GM21390 (cell line): ENCODE measurements around the gene KRR1.
"Not testable (repeated sequence)": the region's sequence is repeated elsewhere in the genome, so short reads cannot be mapped to it uniquely, and the experiment has no call there.

ENCODE experiments used
- ATAC-seq: cut with Tn5 transposase; IDR thresholded peaks from one replicate; pipeline ENCODE4 v1.9.1; 2021; ENCODE audit not compliant: unreplicated experiment

The KRR1 gene

DNA sequence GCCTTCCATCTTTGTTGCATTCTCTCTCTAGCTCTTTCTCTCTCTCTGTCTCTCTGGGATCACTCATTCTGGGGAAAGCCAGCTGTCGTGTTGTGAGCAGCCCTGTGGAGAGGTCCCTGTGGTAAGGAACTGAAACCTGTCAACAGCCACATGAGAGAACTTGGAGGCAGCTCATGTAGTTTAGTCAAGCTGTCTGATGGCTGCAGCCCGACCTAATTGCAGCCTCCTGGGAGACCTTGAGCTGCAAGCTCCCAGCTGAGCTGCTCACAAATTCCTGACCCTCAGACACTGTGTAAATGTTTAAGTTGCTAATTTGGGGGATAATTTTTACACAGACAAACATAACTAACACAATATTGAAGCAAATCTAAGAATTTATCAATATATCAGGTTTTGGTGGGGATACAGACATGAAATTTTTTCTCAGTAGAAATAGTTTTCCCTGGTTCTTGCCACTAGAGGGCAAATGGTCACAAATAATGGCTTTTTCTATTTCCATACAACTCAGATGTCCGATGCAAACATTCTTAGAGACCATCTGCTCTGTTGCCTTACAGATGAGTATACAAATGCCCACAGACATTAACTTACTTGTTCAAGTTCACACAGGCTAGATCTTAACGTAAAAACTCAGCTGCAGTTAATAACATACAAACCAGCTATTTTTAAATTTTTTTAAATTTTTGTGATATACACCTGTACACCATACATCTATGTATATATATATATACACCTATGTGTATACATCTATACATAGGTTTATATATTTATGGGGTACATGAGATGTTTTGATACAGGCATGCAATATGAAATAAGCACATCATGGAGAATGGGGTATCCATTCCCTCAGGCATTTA, 15.5 kb upstream of the KRR1 start:
- ATAC-seq: peak; percentile 99

DNA sequence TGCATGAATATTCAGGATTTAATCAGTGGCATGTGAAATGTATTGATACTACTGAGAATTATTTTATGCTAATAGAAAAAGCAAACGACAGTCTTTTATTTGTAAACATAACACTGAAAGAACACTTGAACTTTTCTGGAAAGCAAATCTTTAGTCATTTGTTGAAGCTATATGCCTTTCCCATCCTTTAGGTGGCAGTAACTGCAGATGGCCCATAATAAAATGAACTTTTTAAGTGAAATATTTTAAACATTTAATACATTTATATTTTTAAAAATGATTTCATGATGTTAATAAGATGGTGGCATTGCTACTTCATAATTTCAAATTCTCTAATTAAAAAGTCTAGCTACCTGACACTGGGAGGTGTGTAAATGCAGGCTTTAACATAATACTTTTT, 13.9 kb upstream of the KRR1 start:
- no peak for ATAC-seq

DNA sequence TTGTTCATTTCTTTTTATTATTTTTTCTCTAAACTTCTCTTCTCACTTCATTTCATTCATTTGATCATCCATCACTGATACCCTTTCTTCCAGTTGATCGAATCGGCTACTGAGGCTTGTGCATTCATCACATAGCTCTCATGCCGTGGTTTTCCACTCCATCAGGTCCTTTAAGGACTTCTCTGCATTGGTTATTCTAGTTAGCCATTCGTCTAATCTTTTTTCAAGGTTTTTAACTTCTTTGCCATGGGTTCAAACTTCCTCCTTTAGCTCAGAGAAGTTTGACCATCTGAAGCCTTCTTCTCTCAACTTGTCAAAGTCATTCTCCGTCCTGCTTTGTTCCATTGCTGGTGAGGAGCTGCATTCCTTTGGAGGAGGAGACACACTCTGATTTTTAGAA, 10.7 kb upstream of the KRR1 start:
- not testable (repeated sequence) for ATAC-seq

DNA sequence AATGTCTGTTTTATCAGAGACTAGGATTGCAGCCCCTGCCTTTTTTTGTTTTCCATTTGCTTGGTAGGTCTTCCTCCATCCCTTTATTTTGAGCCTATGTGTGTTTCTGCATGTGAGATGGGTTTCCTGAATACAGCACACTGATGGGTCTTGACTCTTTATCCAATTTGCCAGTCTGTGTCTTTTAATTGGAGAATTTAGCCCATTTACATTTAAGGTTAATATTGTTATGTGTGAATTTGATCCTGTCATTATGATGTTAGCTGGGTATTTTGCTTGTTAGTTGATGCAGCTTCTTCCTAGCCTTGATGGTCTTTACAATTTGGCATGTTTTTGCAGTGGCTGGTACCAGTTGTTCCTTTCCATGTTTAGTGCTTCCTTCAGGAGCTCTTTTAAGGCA, 9.8 kb upstream of the KRR1 start:
- ATAC-seq: not testable (repeated sequence)

DNA sequence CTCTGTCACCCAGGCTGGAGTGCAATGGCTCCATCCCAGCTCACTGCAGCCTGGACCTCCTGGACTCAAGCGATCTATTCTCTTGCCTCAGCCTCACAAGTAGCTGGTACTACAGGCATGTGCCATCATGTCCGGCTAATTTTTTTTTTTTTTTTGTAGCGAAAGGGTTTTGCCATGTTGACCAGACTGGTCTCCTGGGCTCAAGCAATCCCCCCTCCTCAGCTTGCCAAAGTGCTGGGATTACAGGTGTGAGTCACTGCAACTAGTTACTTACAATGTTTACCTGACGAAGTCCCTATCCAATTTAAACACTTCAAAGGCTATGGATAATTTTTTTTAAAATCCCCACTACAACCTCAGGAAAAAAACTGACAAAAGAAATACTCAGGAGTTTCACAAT, 1.8 kb downstream of the KRR1 start:
- ATAC-seq: no peak

DNA sequence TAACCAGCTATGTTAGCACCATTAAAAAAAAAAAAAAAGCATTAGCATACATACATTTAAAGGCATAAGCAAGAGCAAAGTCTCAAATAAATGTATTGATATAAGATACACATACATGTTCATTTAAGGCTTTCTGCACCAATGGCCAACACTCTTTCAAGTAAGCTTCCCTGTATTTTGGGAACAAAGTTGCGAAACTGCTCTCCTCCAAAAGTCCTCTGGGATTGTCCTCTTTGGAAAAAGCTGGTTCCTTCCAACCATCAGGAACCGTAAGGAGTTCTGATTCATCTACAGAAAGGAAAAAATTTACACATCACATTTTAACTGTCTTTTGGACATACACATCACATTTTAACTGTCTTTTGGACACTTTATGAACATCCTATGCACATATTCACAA, 3.2 kb downstream of the KRR1 start:
- no peak for ATAC-seq

DNA sequence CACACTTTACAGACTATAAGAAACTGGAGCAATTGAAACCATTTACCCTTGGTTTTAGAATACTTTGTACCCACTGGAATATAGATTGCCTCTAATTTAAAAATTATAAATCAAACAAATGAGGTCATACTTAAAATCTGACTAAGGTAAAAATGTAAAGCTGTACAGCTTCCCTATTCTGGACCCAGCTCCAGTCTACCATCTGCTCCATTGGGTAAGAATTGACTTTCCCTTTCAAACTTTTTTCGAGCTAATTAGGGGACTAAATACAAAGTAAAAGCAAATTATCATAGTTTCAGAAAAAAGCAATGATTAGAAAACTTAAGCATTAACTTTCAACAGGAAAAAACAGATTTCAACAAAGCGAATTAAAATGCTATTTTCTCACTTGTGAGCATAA, 4.3 kb downstream of the KRR1 start:
- no peak for ATAC-seq

DNA sequence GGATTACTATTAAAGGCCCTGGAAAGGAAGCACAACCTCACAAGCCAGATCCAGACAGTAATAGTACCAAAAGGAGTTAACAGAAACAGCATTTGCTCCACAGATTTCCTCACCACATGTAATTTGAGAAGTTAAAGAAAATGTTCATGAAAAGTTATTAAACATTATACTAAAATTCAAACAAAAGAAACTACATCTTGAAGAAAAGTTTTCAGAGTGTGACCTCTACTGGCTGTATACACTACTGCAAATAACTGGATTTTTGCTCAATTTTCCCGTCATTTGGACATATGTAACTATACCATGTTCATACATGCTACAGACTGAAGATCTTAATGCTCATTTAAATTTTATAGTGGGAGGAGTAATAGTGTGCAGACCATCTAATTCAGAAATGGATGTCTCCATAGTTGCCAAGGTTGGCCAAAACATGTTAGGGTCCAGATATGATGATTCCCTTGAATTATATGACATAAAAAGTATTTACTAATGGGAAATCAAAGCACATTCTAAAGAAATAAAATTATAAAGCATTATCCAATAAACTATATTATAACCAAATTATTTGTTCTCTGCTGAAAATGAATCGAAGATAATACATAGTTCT, 5.6 kb downstream of the KRR1 start:
- ATAC-seq: no peak

DNA sequence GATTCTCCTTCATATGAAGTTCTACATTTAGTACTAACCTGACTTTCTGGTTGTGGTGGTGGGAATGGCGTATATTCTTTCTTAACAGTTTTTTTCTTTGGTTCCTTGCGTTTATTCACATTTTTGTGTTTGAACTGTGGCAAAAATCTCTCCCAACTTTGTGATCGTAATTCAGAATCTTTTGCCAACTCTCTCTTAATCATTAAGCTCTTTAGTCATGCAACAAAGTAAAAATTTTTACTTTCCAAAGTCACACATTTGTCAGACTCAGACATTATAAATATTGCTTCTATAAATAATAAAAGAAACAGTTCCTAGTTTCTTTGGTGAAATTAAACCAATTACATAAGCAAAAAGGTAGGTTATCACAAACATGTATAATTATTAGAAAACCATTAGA, 7.5 kb downstream of the KRR1 start:
- ATAC-seq: no peak

DNA sequence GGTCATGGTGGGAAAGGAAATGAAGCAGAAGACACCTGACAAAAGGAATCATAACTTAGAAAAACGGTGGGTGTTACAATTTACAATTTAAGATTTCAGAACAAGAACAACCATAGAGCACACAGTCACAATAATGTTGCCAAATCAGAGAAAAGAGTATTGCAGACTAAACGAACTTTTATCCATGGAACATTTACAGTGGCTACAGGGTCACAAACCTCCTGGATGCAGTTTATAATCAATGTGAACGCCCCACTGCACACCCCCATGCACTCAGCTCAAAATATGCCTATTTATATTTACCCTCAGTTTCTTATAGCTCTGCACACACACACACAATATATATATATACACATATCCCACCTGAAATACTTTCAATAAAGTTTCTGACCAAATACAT, 8.0 kb downstream of the KRR1 start:
- no peak for ATAC-seq

DNA sequence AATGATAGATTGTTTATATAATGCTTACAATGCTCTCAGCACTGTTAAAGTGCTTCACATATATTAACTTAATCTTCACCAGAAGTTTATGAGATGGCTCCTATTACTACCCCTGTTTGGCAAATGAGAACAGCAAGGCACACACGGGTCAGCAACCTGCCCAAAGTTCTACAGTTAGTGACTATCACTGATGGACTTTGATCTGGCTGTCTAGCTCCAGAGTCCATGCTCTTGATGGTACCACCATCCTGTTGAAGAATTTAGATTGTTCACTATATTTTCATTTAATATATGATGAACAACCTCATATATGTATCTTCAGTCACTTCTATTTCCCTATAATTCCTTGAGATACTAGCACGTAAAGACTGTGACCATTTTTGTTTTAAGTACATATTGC, 20.2 kb downstream of the KRR1 start:
- ATAC-seq: no peak

DNA sequence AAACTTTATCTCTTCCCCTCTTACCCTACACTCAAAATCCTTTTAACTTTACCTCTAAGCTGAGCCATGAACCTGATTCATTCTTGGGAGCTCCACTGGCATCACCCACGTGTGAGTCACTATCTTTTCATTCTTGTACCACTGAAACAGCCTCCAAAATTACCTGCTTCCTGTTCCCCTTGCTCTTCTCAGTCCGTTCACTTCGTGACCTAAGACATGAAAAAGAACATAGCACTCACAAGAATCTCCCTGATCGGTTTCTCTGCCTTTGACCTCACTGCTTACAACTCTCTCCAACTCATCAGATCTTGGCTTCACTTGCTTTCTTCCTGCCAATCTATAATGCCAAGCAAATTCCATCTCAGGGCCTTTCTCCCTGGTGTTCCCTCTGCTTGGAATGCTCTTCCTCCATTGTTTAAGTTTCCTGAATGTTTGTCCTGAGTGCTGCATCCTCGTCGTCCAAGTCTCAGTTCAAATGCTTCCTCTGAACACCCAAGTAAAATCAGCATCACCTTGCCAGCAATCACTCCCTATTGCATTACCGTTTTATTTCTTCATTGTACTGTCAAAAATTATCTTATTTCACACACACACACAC, 21.7 kb downstream of the KRR1 start:
- peak; percentile 60 for ATAC-seq

DNA sequence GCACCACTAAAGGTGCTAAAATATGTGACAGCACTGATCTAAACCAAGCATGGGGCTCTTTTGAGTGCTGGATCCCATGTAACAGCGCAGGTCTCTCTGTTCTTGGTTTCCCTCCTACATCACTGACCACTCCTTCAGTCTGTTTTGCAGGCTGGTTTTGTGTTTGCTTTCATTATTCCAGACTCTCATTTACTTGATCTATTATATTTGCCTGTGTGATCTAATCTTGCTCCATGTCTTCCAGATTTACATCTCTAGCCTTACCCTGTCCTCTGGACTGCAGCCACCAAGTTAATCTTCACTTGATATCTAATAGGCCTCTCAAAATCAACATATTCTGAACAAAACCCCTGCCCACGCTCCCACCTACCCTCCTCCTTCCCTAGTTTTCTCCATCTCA, 22.2 kb downstream of the KRR1 start:
- peak; percentile 15 for ATAC-seq

DNA sequence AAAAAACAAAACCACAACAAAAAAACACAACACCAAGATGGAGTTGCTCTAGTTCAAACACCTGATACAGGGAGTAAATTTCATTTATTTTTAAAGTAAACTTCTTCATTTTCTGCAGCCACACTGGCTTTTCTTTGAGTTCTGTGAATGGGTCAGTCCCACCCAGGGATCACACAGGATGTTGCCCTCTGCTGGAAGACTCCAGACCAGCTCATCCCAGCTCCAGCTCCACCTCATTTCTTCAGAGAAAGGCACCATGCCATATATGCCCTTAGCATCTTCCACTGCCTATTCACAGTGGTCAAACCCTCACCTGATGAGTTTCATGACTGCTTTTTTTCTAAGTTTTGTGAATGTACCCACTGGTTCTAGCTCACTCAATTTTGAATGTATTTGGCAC, 22.9 kb downstream of the KRR1 start:
- no peak for ATAC-seq

DNA sequence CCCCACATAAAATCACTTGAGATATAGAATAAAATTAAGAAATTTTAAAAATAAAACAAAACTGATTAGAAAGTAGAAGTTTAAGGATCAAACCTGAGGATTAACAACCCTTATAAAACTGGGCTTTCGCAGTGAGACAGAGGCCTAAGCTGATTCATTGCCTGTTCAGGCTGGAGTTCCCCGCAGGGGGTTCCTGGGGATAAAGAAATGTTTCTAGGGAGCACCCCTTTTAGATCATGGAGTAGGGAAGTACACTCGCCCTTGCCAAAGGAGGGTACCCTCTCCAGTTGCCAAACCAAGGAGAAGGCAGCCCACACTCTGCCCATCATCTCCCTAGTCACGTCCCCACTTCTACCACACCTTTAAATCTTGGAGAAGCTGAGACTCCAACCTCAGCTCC, 24.1 kb downstream of the KRR1 start:
- ATAC-seq: no peak

DNA sequence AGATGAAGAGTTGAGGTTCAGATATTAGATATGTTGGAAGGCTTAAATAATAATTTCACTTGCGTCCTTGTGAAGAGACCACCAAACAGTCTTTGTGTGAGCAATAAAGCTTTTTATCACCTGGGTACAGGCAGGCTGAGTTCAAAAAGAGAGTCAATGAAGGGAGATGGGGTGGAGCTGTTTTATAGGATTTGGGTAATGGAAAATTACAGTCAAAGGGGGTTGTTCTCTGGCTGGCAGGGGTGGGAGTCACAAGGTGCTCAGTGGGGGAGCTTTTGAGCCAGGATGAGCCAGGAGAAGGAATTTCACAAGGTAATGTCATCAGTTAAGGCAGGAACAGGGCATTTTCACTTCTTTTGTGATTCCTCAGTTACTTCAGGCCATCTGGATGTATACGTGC, 27.0 kb downstream of the KRR1 start:
- ATAC-seq: not testable (repeated sequence)

DNA sequence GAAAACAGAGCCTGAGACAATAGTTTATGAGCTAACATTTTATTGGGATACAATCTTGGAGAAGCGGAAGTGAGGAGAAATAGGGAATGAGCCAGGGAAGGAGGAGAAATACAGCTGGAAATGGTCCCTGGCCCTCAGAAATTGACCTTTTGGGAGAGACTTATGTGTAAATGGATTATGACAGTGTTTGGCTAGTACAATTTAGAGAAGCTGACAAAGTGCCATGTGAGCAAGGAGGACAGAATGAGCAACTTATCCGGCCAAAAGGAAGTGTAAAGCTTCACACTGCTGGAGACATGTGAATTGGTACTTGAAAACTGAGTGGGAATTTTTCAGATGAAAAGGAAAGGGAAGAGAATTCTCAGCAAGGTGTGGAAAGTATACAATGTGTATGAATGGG, 28.0 kb downstream of the KRR1 start:
- no peak for ATAC-seq

DNA sequence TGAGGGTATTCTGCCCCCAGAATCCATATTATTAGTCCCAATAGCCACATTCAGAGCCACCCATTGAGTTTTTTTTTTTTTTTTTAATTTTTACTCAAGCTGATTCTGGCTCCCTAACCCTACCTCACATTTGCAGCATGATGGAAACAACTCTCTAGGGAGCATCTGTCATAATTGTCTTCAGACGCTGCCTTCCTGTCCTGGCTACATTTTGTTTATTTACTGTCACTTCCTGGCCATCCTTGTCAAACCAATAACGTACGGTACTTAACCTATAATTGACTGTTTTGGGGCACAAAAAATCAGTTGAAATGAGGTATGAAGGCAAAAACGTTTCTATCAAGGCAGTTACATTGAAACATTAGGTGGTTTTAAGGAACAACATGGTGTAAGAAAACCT, 28.8 kb downstream of the KRR1 start:
- no peak for ATAC-seq

DNA sequence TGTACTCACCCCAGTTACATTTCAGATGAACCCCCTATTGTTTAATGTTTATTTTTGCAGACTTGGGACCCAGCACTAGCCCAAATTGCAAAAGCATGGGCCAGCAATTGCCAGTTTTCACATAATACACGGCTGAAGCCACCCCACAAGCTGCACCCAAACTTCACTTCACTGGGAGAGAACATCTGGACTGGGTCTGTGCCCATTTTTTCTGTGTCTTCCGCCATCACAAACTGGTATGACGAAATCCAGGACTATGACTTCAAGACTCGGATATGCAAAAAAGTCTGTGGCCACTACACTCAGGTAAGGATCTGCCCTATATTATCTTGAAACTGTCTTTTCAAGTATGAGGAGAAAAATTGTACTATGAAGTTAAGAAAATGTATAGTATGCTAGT, 29.6 kb downstream of the KRR1 start:
- ATAC-seq: no peak

DNA sequence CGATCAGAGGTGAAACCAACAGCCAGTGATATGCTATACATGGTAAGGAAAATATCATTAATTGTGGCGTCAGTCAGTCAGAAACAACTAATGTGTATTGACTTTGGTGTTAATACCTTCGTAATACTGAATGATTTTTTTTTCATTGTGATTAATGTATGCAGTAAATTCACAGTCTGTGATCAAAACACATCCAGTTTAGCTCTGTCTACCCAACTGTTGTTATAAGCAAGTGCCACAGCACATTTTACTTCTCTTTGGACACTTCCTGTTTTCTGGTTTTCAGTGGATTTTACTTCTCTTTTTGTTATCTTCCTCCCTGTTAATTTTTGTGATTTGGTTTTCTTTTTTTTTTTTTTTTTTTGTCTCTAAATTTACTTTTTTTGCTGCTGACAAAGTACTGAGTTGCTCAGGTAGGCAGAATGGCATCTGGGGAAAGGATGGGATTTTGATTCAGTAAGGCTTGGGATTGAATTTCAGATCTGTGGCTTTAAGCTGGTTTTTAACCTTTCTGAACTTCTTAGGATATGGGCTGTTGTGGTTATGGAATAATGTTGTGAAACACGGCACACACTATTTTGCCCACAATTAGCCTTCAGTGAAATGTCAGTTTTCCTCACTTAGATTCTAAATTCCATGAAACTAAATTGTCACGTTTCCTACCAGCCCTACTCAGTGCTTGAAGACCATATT, 30.2 kb downstream of the KRR1 start:
- peak; percentile 23 for ATAC-seq

DNA sequence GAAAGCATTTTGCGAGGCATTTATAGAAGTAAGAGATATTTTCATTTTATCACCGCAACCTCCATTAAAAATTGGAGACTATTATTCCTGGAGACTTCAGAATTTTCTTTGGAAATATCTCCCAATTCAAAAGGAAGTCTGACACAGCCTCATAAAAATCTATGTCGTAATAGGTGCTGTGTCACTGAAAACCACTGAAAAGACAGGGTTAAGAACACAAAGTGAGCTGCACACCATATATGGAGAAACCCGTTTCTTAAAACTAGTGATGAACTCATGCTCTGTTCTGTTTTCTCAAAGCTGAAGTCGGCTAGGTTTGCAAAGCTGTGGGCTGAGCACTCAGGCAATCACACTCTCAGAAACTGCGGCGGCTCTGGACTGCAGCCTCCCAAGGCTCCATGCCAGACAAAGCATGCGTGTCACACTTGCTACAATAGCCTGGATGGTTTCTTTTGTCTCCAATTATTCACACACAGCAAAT, 30.9 kb downstream of the KRR1 start, which contains the start of gene GLIPR1:
TSS of gene GLIPR1 (plus strand) at position 287 of the 481 bp plus-strand sequence. CDS start at position 413, 126 bp downstream.
- ATAC-seq: peak; percentile 86
